Stimulated activated CD4-positive, alpha-beta T cell treated with anti-CD3 and anti-CD28 coated beads, Interleukin-4, amount 100 ng/mL, for 48 hours (primary cell): ENCODE results near the gene ACSM2A.
"Not testable (repeated sequence)": the region's sequence is repeated elsewhere in the genome, so short reads cannot be mapped to it uniquely, and the experiment has no call there.

Experiments used
- DNase-seq, 2 donors: peaks; one replicate each; pipeline ENCODE4 v3.0.0-alpha.2; 2020; ENCODE audit warnings: low read depth in 2 of 2

Gene ACSM2A, protein sequence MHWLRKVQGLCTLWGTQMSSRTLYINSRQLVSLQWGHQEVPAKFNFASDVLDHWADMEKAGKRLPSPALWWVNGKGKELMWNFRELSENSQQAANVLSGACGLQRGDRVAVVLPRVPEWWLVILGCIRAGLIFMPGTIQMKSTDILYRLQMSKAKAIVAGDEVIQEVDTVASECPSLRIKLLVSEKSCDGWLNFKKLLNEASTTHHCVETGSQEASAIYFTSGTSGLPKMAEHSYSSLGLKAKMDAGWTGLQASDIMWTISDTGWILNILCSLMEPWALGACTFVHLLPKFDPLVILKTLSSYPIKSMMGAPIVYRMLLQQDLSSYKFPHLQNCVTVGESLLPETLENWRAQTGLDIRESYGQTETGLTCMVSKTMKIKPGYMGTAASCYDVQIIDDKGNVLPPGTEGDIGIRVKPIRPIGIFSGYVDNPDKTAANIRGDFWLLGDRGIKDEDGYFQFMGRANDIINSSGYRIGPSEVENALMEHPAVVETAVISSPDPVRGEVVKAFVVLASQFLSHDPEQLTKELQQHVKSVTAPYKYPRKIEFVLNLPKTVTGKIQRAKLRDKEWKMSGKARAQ

DNA sequence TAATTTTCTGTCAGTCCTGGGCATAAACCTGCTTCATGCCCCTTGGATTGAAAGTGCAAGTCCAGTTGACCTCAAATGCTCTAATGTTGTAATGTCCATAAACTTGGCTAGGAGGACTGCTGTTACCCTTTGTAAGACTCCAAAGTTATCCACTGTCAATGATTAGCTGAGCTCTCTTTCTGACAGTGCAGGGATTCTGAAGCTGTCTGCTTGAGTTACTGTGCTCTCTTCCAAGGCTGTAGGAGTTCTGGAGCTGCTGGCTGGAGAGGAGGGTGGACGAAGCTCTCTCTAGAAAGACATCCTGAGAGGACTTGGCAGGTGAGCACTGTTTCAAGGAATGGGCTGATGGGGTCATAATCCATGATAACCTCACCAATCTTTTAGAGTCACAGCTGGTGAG lies at the start of gene ACSM2A:
Gene ACSM2A (plus strand): TSS at position 158 of the 400 bp plus-strand sequence. CDS start 8,594 bp downstream, outside the sequence.
- not testable (repeated sequence) for DNase-seq

DNA sequence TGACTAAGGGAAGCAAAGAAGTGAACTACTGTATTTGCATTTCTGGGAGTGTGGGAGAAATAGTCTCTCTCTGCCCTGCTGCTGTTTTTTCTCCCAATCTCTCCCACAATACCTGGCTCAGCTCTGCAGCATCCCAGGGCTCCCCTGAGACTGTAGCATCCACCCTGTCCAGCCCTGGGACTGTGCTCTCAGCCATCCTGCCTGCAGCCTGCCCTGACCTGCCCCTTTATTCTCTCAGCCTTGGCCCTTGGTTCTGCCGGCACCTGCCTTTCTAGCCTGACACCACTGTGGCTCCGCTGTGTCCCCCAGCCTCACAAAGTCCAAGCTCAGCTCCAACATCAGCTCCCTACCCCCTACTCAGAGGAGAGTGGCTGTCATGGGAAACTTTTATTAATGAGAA lies 48.7 kb upstream of the ACSM2A start:
- no peak for DNase-seq

DNA sequence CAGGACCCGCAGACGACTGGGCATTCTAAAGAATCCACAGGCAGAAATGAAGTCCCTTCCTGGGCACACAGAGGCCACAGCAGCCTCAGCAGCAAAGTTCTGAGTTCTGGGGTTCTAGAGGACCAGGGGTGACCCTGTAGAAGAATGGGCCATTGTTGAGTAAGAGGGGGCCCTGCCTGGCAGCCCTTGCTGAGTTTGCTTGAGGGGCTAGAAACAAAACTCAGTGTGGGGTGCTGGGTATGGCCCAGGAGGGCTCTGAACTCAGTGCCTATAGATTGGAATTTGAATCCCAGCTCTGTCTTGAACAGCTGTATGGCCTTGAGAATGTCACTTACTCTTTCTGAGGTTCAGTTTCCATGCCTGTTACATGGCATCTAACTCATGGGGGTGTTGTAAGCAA lies 46.7 kb upstream of the ACSM2A start, which contains the start of gene PDILT:
Gene PDILT (minus strand): TSS at position 101 of the 400 bp plus-strand sequence. CDS start 5,437 bp downstream, outside the sequence.
- DNase-seq = no peak

DNA sequence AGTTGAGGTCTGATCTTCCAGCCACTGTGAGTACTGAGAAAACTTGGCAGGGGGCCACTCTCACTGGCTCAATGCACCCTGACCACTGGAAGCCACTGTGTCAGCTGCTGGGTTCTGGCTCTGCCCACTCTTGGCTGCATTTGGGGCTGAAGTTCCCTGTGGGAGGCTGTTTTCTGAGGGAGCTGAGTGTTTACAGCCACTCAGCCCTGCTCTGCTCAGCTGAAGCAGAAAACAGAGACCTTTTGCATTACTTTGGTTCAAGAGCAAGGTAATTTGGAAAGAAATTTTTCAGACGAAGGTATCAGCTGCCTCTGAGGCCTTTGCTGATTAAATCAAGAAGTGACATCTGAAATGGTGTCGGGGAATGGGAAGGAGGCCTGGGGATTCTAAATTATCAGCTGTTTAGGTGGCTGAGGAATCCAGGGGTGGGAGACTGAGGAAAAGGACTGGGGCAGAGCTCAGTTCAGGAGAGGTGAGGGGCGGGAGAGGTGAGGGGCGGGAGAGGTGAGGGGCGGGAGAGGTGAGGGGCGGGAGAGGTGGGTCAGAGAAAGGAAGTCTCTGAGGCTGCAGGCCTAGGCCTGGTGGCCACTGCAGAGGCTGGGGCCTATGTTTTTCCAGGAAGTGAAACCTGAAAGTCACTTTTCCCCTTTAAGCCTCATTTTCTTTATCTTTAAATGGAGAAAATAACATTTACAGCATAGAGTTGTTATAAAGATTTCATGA lies 41.8 kb upstream of the ACSM2A start, which contains the start of gene ACSM5:
Gene ACSM5 (plus strand): TSS at position 137 of the 723 bp plus-strand sequence. CDS start 1,951 bp downstream, outside the sequence.
- DNase-seq = no peak

DNA sequence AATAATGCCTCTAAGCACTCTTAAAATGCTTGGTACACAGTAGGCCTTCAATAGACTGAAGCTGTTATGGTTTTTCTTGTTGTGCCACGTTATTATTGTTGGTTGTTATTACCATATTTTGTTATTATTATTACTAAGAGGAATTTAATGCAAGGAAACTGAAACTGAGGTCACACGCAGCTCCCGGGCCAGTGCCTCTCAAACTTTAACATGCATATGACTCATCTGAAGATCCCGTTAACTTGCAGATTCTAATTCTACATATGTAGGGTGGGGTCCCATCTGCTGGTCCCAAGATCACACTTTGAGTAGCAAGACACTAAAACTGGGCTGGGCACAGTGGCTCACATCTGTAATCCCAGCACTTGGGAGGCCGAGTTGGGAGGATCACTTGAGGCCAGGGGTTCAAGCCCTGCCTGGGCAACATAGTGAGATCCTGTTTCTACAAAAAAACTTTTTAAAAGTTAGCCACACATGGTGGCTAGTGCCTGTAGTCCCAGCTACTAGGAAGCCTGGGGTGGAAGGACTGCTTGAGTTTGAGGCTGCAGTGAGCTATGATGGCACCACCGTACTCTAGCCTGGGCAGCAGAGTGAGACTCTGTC lies 41.1 kb upstream of the ACSM2A start:
- no peak for DNase-seq

DNA sequence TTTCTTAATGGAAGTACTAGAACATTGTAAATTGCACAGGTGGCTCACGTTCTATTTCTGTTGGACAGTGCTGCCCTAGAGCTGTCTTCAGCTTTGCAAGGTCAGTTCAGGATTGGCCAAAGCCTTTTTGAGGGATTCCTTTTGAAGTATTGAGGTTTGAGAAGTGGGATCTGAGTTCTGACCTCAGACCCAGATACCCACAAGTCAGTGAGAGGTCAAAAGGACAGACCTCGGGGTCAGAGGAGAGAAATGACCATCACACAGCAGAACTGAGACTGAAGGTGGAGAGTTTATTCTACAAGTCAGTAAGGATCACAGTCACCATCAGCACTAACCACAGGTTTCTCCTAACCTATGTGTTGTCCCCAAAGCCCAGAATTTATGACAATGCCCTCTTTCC lies 40.3 kb upstream of the ACSM2A start:
- no peak for DNase-seq

DNA sequence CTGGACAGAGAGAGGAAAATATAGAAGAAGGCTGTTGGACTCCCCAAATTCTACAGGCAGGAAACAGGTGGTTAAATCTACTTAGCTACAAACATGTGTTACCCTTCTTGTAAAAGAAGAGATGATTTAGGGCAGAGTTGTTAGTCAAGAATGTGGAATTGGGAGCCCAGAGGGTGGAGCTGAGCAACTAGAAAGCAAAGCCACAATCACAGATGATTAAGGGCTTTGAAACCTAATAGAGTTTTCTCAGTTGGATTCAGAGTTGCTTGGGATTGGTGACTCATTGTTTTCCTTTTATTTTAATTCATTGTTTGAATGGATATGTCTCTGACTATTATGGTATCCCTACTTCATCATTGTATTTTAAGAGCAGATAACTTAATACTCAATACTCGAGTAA lies 35.8 kb upstream of the ACSM2A start:
- DNase-seq = no peak

DNA sequence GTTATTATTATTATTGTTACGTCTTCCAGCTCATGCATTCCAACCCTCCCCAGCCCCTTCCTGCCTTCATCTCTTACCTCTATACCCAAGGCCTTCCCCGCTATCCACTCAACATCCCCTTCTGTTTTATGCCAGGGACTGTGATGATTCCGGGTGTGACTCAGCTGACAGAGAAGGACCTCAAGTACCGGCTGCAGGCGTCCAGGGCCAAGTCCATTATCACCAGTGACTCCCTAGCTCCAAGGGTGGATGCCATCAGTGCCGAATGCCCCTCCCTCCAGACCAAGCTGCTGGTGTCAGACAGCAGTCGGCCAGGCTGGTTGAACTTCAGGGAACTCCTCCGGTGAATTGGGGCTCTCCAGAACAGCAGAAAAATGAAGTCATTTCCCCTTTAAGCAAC lies 32.2 kb upstream of the ACSM2A start:
- not testable (repeated sequence) for DNase-seq

DNA sequence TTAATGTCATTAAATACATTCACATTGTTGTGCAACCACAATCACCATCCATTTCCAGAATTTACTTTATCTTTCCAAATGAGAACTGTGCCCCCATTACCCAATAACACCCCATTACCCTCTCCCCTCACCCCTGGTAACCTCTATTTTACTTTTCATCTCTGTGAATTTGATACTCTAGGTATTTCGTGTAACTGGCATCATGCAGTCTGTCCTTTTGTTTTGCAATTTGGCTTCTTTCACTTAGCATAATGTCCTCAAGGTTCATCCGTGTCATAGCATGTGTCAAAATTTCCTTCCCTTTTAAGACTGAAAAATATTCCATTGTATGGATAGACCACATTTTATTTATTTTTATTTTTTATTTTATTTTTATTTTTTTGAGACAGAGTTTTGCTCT lies 29.6 kb upstream of the ACSM2A start:
- not testable (repeated sequence) for DNase-seq

DNA sequence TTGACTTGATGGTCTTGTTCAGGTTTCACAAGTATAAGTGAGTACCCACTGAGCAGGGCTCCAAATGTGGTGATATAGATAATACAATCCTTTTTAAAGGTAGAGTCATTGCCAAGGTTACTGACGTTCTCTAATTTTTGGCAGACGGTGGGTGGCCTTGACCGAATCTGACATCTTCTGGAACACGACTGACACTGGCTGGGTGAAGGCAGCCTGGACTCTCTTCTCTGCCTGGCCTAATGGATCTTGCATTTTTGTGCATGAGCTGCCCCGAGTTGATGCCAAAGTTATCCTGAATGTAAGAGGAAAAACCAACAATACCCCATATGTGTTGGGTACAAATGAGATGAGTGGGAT lies 27.6 kb upstream of the ACSM2A start:
- DNase-seq = not testable (repeated sequence)

DNA sequence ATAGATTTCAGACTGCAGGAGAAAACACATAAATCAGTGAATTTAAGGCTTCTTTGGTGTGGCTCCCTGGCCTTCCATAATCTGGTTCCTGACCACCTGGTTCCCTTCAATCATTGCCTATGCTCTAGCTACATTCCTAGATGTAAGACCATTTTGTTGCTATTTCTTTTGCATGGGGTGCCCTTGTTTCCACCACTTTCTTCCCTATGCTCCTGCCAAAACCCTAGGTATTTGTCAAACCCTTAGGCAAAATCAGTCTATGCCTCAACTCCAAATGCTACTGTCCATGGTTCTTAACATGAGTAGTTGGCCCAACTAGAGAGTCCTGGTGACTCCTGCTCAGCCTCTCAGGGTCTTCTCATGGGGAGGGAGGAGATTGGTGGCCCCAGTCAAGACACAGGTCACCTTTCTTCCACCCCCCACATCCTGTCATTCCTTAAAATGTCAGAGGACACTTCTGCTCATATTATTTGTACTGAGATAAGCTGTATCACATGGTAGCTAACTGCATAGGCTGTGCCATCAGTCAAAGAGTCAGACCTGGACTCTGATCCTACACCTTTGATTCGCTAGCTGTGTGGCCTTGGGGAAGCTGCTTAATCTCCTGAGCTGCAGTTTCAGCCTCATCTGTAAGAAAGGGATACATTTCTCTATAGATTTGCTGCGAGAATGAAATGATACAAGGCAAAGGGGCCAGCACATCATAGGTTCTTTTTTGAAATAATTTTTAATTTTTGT lies 27.0 kb upstream of the ACSM2A start:
- no peak for DNase-seq

DNA sequence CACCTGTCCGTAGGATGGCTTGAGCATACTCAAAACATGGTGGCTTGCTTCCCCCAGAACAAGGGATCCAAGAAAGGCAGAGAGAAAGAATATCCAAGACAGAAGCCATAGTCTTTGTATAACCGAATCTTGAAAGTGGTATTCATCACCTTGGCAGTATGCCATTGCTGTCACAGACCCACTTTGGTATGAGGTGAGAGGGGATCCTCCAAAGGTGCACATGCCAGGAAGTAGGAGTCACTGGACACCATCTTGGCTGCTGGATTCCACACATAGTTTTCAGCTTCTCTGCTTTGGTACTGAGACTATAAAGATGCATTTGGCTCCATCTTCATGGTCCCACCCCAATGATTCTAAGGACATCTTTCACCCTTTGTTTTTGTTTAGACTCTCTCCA lies 23.9 kb upstream of the ACSM2A start:
- DNase-seq = not testable (repeated sequence)

DNA sequence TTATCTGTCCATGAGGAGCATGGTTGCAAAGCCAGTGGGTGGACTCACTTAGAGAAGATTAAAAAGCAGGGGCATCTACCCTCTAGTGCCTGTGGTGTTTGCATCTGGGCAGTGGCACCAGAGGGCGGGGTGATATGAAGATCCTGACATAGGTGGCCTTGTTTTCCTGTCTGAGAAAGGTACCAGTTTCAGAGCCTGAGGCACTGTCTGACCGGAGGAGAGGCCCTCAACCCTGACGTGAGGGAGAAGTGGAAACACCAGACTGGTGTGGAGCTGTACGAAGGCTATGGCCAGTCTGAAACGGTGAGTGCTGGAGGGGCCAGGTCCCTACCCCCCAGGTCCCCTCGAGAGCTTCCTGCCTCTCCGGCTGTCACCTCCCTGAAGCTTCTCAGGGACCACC lies 21.8 kb upstream of the ACSM2A start:
- DNase-seq = not testable (repeated sequence)

DNA sequence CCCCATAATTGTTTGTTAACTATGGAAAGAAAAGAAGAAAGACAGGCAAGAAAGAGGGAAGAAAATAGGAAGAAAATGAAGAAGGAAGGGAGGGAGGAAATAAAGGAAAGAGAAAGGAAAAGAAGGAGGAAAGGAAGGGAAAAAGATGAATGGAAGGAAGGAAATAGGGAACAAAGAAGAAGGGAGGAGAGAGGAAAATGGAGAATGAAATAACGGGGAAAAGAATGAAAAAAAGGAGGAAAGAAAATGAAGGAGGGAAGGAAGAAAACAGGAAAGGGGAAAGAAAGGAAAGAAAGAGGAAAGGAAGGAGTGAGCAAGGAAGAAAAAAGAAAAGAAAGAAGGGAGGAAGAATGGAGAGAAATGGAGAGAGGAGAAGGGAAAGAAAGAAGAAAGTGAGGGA lies 20.8 kb upstream of the ACSM2A start:
- not testable (repeated sequence) for DNase-seq

DNA sequence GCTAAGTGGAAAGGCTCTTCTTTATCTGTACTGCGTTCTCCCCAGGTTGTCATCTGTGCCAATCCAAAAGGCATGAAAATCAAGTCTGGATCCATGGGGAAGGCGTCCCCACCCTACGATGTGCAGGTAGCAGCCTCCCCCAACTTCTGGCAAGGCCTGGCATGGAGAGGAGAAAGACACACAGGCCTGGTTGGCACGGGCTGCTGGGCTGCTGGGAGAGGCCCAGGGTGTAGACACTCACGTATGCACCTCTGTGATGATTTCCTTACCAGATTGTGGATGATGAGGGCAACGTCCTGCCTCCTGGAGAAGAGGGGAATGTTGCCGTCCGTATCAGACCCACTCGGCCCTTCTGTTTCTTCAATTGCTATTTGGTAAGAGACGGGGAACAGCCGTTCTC lies 20.4 kb upstream of the ACSM2A start:
- DNase-seq = no peak

DNA sequence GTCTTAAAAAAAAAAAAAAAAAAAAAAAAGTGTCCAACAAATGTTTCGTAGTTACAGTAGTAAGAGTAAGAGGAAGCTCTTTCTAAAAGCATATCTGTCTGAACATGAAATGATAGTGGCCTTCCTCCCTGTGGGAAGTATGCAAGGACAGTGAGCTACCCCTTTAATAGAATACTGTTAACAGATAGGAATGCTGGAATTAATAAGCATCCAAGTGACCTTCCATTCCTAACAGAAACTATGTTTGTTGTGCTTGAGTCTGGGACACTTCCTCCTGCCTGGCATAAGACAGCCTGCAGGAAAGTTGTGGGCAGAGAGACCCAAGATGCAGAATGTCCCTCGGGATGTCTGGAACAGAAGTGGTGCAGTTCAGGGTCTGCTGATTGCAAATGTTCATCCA lies 12.4 kb upstream of the ACSM2A start:
- DNase-seq = not testable (repeated sequence)

DNA sequence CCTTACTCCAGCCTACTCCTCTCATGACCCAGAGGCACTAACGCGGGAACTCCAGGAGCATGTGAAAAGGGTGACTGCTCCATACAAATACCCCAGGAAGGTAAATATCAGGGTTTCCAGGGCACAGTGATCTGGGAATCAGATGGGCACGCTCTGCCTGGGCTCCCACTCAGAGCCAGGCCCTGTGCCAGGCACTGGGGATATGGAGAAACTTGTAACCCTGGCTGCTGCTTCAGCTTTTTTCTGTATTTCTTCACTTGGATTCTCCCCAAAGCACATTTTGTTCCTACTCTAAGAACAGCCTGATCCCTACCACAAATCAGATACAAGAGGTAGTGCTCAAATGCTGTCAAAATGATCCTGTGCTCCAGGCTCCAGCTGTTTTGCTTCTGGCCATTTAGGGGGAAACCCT lies 11.5 kb upstream of the ACSM2A start:
- DNase-seq = not testable (repeated sequence)

DNA sequence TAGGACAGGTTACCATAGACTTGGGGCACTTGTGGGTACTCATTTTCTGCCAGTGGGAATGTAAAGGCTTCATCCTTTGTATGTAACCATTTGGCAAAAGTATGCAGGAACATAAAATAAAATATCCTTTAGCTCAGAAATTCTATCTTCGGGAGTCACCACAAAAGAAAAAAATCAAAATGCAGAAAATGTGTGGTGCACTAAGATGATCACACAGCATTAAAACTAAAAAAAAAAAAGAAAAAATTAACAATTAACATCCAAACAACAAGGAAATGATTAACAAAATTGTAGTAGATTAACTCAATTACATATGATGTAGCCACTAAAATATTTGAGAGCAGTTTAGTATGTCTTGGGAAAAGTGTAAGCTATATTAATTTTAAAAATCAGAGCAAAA lies 10.6 kb upstream of the ACSM2A start:
- DNase-seq = not testable (repeated sequence)

DNA sequence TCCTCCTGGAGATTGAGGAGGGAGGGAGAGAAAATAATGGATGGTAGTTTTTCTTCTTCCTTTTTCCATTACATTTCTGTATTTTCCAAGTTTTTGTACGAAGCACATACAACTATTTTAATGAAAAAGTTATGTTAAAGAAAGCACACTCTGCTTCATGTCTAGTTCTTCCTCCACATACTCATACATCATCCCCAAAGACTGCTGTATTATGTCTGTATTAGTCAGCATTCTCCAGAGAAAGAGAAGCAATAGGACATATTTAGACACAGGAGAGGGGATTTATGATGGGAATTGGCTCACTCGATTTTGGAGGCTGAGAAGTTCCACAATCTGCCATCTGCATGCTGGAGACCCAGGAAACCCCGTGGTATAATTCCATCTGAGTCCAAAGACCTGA lies 10.1 kb upstream of the ACSM2A start:
- DNase-seq = no peak

DNA sequence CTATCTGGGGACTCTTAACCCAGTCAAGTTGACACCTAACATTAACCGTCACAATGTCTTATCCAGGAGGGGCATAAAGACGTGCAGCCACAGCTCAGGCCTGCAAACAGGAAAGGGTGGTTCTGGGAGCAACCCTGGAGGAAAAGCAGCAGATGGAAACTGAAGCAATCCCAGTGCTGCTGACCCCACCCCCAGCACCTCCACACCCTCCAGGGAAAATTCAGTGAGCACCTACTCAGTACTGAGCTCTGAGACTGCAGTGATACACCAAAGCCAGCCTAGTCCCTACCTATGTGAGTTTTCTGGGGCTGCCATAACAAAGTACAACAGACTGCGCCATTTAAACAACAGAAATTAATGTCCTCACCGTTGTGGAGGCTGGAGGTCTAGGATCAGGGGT lies 9.5 kb upstream of the ACSM2A start:
- DNase-seq = not testable (repeated sequence)

DNA sequence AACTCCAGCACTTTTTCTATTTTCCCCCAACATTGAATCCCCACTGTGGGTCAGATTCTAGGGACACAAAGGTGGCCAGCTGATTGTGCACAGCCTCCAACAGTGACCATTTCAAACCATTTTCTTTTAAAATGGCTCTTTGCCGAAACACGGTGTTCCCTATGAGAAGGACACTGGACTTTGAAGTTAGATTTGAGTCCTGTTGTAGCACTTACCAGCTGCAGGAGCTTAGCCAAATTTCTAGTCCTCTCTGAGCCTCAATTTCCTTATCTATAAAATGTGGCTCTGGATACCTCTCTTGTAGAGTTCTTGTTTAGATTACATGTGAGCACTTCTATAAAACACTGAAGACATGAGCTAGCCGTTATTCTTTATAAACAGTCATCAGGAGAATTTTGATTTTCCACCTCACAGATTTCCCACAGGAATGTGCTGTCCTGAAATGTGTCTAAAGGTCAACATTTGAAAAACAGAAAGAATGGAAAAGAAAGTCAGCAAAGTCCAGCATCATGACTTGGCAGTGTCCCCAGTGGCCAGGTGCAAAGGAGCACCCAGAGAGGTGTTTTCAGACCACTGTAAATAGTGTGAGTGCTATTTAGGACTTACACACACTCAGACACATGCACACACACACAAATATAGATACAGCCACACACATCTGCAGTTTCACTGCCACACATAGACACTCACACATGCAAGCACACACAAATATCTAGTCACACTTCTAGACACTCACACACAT lies 4.5 kb upstream of the ACSM2A start:
- not testable (repeated sequence) for DNase-seq
